Upper lobe of right lung (tissue), 1 donor: ENCODE results near the gene PPP1R26. TPM values are rescaled to one million over a fixed set of nuclear protein-coding genes. Genes with fewer than 3 reads are reported as not detected.
"Not testable (repeated sequence)": the region's sequence is repeated elsewhere in the genome, so short reads cannot be mapped to it uniquely, and the experiment has no call there.

Source experiments
- ATAC-seq: fragments of 200-7000 bp; cut with Tn5 transposase; one replicate; pipeline ENCODE4 v1.9.1; 2020; ENCODE audit warnings: mild to moderate bottlenecking, moderate library complexity
- DNase-seq: peaks from one replicate; pipeline ENCODE4 v3.0.0-alpha.2; 2020
- H3K27ac ChIP-seq: fragments of 200-600 bp; one replicate; pipeline ENCODE4 v1.8.0; 2022
- H3K27me3 ChIP-seq: fragments of 200-600 bp; one replicate; pipeline ENCODE4 v1.8.0; 2022; ENCODE audit warnings: mild to moderate bottlenecking
- H3K36me3 ChIP-seq: fragments of 200-600 bp; one replicate; pipeline ENCODE4 v1.8.0; 2022
- H3K4me1 ChIP-seq: fragments of 200-600 bp; one replicate; pipeline ENCODE4 v1.8.0; 2022
- H3K4me3 ChIP-seq: fragments of 200-600 bp; one replicate; pipeline ENCODE4 v1.8.0; 2022; ENCODE audit warnings: mild to moderate bottlenecking
- H3K9me3 ChIP-seq: fragments of 200-600 bp; one replicate; pipeline ENCODE4 v1.8.0; 2022
- intact Hi-C: fragments of 100-400 bp; cut with DNase I; formaldehyde crosslinking; loops from one replicate; pipeline ENCODE4 v1.11.0; 2022
- total RNA-seq: library from RNA; stranded (reverse); fragmentation: NEBNext Ultra II Directional; extraction: Animal tissue kit (Norgen Biotek cat#: 25700); gene quantifications from one replicate; pipeline ENCODE4 v1.2.1, GENCODE V29; 2021
- TF ChIP-seq, protein P1 (sequence below): fragments of 200-600 bp; IDR thresholded peaks from one replicate; pipeline ENCODE4 v1.8.0; 2022; ENCODE audit warnings: antibody characterized with exemption
- donor health status: DM: no; HTN: yes; CAD: no; lungs with severe emphysema.

The PPP1R26 gene
- total RNA-seq, 1 donor from 2014 or later, result 27.5 TPM

DNA sequence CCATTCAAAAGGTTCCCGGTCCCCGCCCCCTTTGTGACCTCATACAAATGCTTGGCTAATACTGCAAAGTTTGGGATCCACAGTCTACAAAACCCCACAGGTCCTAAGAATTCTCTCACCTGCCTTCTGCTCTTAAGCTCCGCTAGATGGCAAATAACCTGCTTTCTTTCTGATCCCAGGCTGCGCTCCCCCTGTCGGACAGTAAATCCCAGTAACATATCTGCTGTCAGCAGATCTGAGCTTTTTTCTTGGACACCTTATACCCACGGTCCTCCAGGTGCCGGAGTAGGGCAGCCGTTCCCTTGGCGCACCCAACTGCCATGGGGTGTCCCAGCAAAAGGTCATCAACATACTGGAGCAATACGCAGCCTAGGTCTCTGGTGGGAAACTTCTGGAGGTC is 39.0 kb upstream of the PPP1R26 start:
- Histone ChIP-seq H3K27me3 (no peaks in the 10 kb centered on the region), H3K27ac (no peak overlapping the region), H3K4me1 (no peaks in the 10 kb centered on the region), H3K4me3 (peak overlapping the region; percentile 19), H3K9me3 (no peaks in the 10 kb centered on the region), H3K36me3 (no peaks in the 10 kb centered on the region)
- TF ChIP-seq, protein P1, sequence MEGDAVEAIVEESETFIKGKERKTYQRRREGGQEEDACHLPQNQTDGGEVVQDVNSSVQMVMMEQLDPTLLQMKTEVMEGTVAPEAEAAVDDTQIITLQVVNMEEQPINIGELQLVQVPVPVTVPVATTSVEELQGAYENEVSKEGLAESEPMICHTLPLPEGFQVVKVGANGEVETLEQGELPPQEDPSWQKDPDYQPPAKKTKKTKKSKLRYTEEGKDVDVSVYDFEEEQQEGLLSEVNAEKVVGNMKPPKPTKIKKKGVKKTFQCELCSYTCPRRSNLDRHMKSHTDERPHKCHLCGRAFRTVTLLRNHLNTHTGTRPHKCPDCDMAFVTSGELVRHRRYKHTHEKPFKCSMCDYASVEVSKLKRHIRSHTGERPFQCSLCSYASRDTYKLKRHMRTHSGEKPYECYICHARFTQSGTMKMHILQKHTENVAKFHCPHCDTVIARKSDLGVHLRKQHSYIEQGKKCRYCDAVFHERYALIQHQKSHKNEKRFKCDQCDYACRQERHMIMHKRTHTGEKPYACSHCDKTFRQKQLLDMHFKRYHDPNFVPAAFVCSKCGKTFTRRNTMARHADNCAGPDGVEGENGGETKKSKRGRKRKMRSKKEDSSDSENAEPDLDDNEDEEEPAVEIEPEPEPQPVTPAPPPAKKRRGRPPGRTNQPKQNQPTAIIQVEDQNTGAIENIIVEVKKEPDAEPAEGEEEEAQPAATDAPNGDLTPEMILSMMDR, result peak; percentile 28
- intact Hi-C loops, result no loop called here
- DNase-seq (no peak), ATAC-seq (no peak)

DNA sequence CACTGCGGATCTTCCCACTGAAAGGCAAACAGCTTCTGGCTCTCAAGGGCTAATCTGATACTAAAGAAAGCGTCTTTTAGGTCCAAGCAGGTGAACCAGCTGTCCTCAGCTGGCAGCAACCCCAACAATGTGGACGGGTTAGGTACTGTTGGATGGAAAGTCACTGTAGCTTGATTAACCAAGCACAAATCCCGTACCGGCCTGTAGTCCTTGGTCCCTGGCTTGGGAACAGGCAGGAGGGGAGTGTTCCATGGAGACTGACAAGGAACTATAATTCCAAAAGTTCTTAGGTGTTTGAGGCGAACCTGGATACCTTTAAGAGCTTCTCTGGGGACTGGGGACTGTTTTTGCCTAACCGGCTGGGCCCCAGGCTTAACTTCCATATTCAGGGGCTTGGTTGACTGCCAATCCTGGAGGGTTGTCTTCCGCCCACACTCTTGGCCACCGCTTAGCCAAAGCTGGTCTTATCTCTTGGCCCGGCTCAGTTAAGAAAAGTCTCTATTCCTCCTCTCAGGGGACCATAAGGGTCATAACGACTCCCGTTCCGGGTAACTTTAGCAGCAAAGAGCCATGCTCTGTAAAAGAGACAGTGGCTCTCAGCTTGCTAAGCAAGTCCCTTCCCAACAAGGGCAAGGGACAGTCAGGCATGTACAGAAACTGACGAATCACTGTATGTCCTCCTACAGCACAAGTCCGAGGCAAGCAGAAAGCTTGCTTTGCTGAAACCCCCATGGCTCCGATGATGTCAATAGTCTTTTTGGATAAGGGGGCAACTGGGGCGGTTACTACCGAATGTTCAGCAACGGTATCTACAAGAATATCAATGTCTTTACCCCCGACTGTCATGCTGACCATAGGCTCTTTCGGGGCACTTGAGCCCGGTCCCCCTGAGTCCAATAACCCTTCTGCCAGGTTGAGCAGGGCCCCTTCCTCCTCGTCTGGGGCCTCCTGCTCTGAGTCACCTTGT is 38.2 kb upstream of the PPP1R26 start:
- H3K27me3 ChIP-seq, intact Hi-C loops, H3K9me3 ChIP-seq, H3K36me3 ChIP-seq, H3K4me1 ChIP-seq, ATAC-seq, DNase-seq, H3K27ac ChIP-seq: not testable (repeated sequence)
- H3K4me3 ChIP-seq, result peak overlapping the region; percentile 33

DNA sequence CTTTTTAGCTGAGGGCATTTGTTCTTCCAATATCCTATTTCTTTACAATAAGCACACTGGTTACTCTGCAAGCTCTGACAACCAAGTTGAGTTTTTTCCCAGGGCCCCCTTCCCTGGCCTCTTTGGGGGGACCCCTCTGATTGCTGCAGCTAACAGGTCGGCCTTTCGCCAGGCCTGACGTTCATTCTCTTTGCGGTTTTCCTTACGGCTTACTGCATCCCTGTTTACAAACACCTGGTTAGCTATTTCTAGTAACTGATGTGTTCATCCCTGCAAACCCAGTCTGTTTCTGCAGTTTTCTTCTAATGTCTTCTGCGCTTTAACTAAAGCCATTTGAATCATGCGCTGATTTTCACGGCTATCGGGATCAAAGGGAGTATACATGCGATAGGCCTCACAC is 37.5 kb upstream of the PPP1R26 start:
- DNase-seq (no peak), ATAC-seq (no peak)
- Histone ChIP-seq H3K27me3 (no peaks in the 10 kb centered on the region), H3K4me1 (no peaks in the 10 kb centered on the region), H3K9me3 (no peaks in the 10 kb centered on the region), H3K36me3 (no peaks in the 10 kb centered on the region), H3K4me3 (peak overlapping the region; percentile 33), H3K27ac (no peak overlapping the region)
- intact Hi-C loops, result no loop called here
- TF ChIP-seq, protein P1, result no peak

DNA sequence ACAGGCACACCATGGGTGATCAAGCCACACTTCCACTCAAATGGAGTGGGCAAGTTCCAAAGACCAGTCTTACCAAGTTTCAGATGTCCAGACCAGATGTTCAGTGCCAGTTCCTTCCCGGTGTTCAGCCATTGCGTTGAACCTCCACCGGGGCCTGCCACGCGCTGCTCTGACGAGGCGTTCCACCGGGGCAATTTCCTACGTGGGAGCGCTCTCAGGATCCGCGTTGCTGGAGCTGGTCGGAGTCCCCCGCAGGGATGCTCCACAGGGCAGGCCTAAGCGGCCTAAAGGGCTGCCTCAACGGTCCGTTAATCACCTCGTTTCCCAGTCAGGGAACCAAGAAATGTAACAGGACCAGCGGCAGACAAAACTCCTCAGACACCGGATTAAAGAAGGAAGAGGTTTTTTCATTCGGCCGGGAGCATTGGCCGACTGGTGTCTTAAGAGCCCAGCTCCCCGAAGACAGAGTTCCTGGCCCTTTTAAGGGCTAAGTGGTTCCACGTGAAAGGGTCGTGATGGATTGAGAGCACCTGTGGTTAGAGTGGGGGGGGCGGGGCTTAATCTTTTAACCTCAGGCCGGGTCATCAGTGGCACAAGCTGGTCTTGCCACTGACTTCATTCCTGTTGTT is 35.7 kb upstream of the PPP1R26 start:
- intact Hi-C loops, result no loop called here
- peak overlapping the region; percentile 55 for H3K27ac ChIP-seq
- peak; percentile 55 for ATAC-seq
- no peak for DNase-seq
- TF ChIP-seq, protein P1, result no peak
- no peaks in the 10 kb centered on the region for H3K27me3 ChIP-seq
- no peaks in the 10 kb centered on the region for H3K9me3 ChIP-seq
- H3K4me3 ChIP-seq, result peak overlapping the region; percentile 35
- H3K4me1 ChIP-seq, result no peaks in the 10 kb centered on the region
- H3K36me3 ChIP-seq, result no peaks in the 10 kb centered on the region

DNA sequence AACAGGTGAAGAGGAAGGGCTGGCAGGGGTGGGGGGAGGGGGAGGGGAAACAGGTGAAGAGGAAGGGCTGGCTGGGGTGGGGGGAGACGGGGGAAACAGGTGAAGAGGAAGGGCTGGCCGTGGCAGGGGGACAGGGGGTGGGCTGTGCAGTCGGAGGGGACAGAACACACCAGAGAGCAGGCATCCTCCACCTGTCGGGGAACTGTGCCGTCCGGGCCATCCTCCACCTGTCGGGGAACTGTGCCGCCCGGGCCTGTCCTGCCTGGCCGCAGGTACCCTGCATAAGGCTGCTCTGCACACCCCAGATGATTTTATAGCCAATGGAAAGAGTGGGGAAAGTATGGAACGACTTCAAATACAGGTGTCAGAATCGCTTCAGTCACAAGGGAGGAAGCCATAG is 32.5 kb upstream of the PPP1R26 start:
- Histone ChIP-seq H3K4me3 (no peak overlapping the region), H3K9me3 (no peaks in the 10 kb centered on the region), H3K27ac (no peak overlapping the region), H3K4me1 (no peaks in the 10 kb centered on the region), H3K36me3 (no peaks in the 10 kb centered on the region), H3K27me3 (no peaks in the 10 kb centered on the region)
- intact Hi-C loops, result no loop called here
- no peak for ATAC-seq
- TF ChIP-seq, protein P1, result no peak
- DNase-seq, result no peak

DNA sequence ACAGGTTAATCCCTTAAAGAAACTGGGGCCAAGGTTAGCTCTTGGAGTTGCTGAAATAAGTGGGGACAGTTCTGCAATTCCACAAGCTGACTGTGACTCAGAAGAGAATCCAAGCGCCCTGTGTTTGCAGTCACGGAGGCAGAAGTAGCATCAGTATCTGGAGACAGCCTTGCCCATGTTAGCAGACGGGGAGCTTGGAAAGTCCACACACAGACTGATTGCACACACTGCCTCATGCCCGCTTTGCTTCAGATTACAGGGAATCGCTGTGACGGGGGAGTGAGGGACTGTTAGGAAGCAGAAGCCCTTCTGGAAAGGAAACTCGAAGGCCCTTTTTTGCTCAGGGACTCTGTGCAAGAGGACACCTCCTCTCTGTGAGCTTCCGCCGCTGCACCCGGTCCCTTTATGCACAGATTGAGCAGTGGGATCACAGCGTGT is 30.9 kb upstream of the PPP1R26 start:
- Histone ChIP-seq H3K27me3 (no peaks in the 10 kb centered on the region), H3K36me3 (no peaks in the 10 kb centered on the region), H3K4me1 (no peaks in the 10 kb centered on the region), H3K9me3 (no peaks in the 10 kb centered on the region), H3K4me3 (no peak overlapping the region), H3K27ac (no peak overlapping the region)
- ATAC-seq (no peak), DNase-seq (no peak)
- TF ChIP-seq, protein P1, result no peak
- intact Hi-C loops, result no loop called here

DNA sequence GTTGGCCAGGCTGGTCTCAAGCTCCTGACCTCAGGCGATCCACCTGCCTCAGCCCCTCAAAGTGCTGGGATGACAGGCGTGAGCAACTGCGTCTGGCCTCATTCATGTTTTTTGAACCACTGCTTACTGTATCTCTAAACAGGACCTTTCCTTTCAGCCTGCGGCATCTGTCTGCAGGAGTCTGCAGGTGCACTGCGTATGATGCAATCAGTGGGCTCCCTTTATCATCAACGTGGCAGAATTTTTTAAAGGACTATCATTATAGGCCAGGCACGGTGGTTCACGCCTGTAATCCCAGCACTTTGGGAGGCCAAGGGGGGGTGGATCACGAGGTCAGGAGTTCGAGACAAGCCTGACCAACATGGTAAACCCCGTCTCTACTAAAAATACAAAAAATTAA is 30.1 kb upstream of the PPP1R26 start:
- H3K27ac ChIP-seq, H3K4me3 ChIP-seq, H3K9me3 ChIP-seq, DNase-seq, H3K4me1 ChIP-seq, H3K27me3 ChIP-seq, H3K36me3 ChIP-seq, ATAC-seq, intact Hi-C loops: not testable (repeated sequence)
